Thoracic aorta (tissue), 2 donors: ENCODE data around the gene TPR. TPM values are rescaled to one million over a fixed set of nuclear protein-coding genes. Genes with fewer than 3 reads are reported as not detected.

Experiments used
- ATAC-seq: fragments of 150-250 bp; one replicate; pipeline ENCODE4 v1.8.0; 2017; ENCODE audit warnings: low read depth; ENCODE audit not compliant: insufficient number of reproducible peaks, low FRiP score
- DNase-seq: peaks from one replicate; pipeline ENCODE4 v3.0.0-alpha.2; 2020; ENCODE audit warnings: low spot score
- H3K27ac ChIP-seq, 2 donors: fragments of 200-600 bp; sonication (generic); 1 replicate in 1 of 2; 2 replicates in 1 of 2; pipeline ENCODE4 v1.5.1; 2016; ENCODE audit warnings: mild to moderate bottlenecking in 2 of 2, moderate library complexity in 2 of 2
- H3K27me3 ChIP-seq: fragments of 200-600 bp; sonication (generic); replicated peaks from 2 replicates; pipeline ENCODE4 v1.6.0; 2016; ENCODE audit warnings: mild to moderate bottlenecking; ENCODE audit not compliant: insufficient read depth
- H3K36me3 ChIP-seq: fragments of 200-600 bp; sonication (generic); one replicate; pipeline ENCODE4 v1.5.1; 2016
- H3K4me1 ChIP-seq, 2 donors: fragments of 200-600 bp; sonication (generic); 1 replicate in 1 of 2; 2 replicates in 1 of 2; pipeline versions ENCODE4 v1.5.1 to v1.6.0; 2016; ENCODE audit warnings: low read depth in 2 of 2, mild to moderate bottlenecking in 1 of 2; ENCODE audit not compliant: control insufficient read depth in 1 of 2
- H3K4me3 ChIP-seq: fragments of 200-600 bp; sonication (generic); 2 replicates; pipeline ENCODE4 v1.5.1; 2016; ENCODE audit warnings: mild to moderate bottlenecking
- H3K9me3 ChIP-seq: fragments of 200-600 bp; sonication (generic); 2 replicates; pipeline ENCODE4 v1.5.1; 2016
- total RNA-seq, 2 donors: library from RNA; depleted of rRNA; stranded (reverse); fragments of >200 nt; gene quantifications; one replicate each; pipeline versions ENCODE4 v1.1.0 to v1.2.3, GENCODE V29; 2016
- TF ChIP-seq, protein P1 (sequence below): fragments of 200-600 bp; sonication (generic); IDR thresholded peaks from one replicate; pipeline ENCODE4 v1.5.1; 2019; ENCODE audit warnings: antibody characterized with exemption

TPR gene
- total RNA-seq, 2 donors from 2014 or later = 72.0 to 110 TPM

GRCh38 chr1:186302381-186302920 is 72.6 kb downstream of the TPR start:
- H3K4me1 ChIP-seq = peaks cover 0 to 5% of the 10 kb centered on the region in 2 donors
- H3K27me3 ChIP-seq = no peaks in the 10 kb centered on the region
- H3K36me3 ChIP-seq = no peaks in the 10 kb centered on the region
- H3K4me3 ChIP-seq = no peak overlapping the region
- DNase-seq (no peak), ATAC-seq (no peak)
- H3K9me3 ChIP-seq = no peaks in the 10 kb centered on the region
- TF ChIP-seq, protein P1, sequence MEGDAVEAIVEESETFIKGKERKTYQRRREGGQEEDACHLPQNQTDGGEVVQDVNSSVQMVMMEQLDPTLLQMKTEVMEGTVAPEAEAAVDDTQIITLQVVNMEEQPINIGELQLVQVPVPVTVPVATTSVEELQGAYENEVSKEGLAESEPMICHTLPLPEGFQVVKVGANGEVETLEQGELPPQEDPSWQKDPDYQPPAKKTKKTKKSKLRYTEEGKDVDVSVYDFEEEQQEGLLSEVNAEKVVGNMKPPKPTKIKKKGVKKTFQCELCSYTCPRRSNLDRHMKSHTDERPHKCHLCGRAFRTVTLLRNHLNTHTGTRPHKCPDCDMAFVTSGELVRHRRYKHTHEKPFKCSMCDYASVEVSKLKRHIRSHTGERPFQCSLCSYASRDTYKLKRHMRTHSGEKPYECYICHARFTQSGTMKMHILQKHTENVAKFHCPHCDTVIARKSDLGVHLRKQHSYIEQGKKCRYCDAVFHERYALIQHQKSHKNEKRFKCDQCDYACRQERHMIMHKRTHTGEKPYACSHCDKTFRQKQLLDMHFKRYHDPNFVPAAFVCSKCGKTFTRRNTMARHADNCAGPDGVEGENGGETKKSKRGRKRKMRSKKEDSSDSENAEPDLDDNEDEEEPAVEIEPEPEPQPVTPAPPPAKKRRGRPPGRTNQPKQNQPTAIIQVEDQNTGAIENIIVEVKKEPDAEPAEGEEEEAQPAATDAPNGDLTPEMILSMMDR = no peak
- no peak overlapping the region for H3K27ac ChIP-seq

GRCh38 chr1:186301448-186301847 is 73.6 kb downstream of the TPR start:
- Histone ChIP-seq H3K36me3 (no peaks in the 10 kb centered on the region), H3K27me3 (no peaks in the 10 kb centered on the region), H3K4me3 (no peak overlapping the region), H3K9me3 (no peaks in the 10 kb centered on the region), H3K27ac (no peak overlapping the region), H3K4me1 (peaks cover 0 to 6% of the 10 kb centered on the region in 2 donors)
- ATAC-seq (no peak), DNase-seq (no peak)
- TF ChIP-seq, protein P1 = no peak

DNA sequence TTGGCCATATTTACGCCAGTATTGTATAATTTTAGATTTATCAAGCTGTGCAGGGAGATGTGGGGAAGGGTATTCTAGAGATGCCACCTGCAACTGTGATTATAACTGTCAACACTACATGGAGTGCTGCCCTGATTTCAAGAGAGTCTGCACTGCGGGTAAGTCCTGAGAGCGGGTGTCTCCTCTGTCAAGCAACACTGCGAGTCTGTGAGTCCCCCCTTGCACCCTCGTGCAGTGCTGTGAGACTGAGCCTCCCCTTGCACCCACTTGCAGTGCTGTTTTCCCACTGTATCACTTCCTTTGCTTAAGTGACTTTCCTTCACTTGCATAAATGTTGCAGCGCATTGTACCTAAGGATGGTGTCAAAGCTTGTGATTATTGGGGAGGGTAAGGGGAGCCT is 75.0 kb downstream of the TPR start:
- Histone ChIP-seq H3K36me3 (no peaks in the 10 kb centered on the region), H3K9me3 (no peaks in the 10 kb centered on the region), H3K4me1 (peaks cover 0 to 6% of the 10 kb centered on the region in 2 donors), H3K27me3 (no peaks in the 10 kb centered on the region), H3K4me3 (no peak overlapping the region), H3K27ac (no peak overlapping the region)
- TF ChIP-seq, protein P1 = no peak
- no peak for DNase-seq
- no peak for ATAC-seq

DNA sequence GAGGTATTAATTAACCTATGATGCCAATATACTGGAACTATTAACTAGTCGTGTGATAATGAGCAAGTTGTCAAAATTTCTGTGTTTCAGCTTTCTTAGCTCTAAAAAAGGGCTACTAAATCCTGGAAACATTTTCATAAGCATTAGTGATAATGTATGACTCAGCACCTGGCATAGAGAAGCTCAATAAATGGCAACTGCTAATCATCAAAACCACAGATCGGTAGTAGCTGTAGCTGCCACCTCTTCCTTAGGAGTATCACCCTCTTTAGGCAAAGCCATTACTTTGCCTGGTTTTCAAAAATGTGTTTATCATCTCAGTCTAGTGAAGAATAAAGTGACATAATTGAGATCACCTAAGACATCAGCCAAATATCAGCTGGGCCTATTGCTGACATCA is 75.5 kb downstream of the TPR start:
- ATAC-seq = no peak
- Histone ChIP-seq H3K27ac (no peak overlapping the region), H3K27me3 (no peaks in the 10 kb centered on the region), H3K4me3 (no peak overlapping the region), H3K36me3 (no peaks in the 10 kb centered on the region), H3K9me3 (no peaks in the 10 kb centered on the region), H3K4me1 (peaks cover 0 to 6% of the 10 kb centered on the region in 2 donors)
- TF ChIP-seq, protein P1 = no peak
- no peak for DNase-seq

DNA sequence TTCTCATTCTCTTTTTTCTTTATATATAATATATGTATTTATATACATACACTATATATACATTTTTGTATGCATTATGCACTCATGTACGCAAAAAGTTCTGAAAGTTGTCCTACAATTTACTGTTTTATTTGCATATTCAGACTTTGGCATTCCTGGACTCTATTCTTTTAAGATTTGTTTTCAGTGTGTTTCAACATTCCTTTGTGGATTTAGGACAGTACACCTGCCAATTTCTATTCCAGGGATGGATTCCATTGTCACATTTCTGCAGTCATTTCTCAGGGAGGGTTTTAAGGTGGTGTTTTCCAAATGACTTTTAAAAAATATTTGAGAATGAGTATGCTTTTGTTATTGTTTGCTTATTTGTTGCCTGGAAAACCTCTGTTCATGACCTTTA is 76.2 kb downstream of the TPR start:
- TF ChIP-seq, protein P1 = no peak
- Histone ChIP-seq H3K27me3 (no peaks in the 10 kb centered on the region), H3K27ac (no peak overlapping the region), H3K4me1 (peaks cover 0 to 6% of the 10 kb centered on the region in 2 donors), H3K9me3 (no peaks in the 10 kb centered on the region), H3K4me3 (no peak overlapping the region), H3K36me3 (no peaks in the 10 kb centered on the region)
- ATAC-seq = no peak
- no peak for DNase-seq
